HG03066 (cell line): ENCODE data around the gene DBNDD2.

Experiments
- ATAC-seq: cut with Tn5 transposase; IDR thresholded peaks from one replicate; pipeline ENCODE4 v1.9.1; 2021; ENCODE audit warnings: low read depth; ENCODE audit not compliant: unreplicated experiment

Gene DBNDD2

DNA sequence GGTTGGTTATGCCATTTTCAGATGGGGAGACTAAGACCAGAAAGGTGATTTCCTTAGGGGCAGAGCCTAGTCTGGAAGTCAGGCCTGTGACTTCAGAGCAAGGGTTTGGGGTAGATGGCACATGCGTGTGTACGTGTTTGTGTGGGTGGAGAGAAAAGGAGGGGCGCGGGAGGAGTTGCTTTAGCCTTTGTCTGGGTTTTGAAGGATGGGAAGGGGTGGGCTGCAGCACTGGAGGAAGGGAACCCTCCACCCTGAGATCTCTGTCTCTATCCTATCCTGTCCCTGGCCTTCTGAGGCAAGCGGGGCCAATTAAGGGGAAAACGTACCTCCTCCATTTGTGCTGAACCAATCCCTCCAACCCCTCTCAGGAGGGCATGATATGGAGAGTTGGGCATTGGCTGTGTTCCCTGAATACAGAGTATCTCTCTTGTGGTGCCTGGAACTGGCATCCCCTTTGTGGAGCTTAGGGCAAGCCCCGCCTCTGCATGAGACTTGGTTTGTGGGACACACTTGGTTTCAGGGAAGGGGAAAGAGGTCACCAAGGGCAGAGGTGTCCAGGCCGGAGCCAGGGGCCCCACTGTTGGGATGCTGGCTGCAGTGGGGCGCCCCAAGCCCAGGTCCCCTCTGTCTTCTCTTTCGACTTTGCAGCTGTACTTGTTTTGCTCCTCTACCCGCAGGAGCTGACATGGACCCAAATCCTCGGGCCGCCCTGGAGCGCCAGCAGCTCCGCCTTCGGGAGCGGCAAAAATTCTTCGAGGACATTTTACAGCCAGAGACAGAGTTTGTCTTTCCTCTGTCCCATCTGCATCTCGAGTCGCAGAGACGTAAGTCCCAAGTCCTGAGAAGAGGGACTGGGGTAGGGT, at the start of gene DBNDD2:
Gene DBNDD2, plus strand, starts transcription at position 507 of the 863 bp plus-strand sequence. Its CDS starts 179 bp downstream, at position 686.
- no peak for ATAC-seq

DNA sequence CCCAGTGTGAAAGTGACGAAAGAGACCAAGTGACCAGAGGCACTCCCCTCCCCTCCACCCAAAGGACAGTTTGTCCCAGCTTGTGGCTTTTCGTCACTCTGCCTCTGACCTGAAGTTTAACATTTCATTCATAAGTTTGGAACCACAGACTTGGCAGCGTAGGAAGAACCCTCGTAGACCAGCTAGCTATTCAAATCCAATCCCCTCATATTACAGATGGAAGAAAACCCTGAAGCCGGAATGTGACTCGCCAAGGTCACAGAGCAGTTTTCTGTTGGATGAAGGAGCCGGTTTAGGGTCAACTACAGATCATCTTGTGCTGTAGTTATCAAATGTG, 49.1 kb upstream of the DBNDD2 start:
- ATAC-seq: no peak

DNA sequence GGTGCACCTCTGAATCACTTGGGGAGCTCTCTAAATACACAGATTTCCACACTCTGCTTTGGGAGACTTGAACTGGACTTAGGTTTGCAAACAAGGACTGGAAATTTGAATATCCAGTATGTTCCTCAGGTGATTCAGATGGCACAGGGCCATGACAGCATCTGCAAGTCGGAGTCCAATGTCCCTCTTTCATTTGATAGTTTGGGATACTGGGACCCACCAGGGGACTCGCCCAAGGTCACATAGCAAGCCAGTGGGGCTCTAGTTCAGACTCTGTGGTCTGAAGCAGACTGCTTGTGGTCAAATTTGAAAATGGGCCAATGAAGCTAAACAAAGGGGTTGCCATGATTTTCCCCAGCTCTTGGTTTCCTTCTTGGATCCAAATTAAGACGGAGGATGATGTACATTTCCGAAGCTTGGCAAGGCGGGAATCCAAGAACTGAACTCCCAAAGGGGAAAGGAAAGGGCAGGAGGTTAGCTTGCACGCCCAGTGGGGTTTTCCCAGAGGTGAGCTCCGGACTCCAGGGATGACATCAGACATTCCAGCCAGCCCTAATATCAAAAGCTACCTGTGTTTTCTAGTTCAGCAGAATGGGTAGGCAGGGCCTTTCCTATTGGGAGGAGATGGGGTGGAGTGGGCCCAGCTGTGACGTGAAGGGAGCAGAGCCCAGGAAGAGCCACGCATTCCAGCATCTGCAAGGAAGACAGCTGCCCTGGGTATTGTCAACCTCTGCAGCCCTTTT, 48.5 kb upstream of the DBNDD2 start:
- no peak for ATAC-seq

- no peak for ATAC-seq
These were observed 46.3 kb upstream of the DBNDD2 start for GRCh38 chr20:45361793-45362192.

- ATAC-seq: peak; percentile 73
These were observed 45.1 kb upstream of the DBNDD2 start, which contains the start of gene SYS1 for GRCh38 chr20:45362804-45363610. TSS of gene SYS1 (plus strand) at chr20:45363156. CDS start at chr20:45363532, 376 bp downstream.

- no peak for ATAC-seq
These were observed 44.2 kb upstream of the DBNDD2 start for GRCh38 chr20:45363611-45364492.

DNA sequence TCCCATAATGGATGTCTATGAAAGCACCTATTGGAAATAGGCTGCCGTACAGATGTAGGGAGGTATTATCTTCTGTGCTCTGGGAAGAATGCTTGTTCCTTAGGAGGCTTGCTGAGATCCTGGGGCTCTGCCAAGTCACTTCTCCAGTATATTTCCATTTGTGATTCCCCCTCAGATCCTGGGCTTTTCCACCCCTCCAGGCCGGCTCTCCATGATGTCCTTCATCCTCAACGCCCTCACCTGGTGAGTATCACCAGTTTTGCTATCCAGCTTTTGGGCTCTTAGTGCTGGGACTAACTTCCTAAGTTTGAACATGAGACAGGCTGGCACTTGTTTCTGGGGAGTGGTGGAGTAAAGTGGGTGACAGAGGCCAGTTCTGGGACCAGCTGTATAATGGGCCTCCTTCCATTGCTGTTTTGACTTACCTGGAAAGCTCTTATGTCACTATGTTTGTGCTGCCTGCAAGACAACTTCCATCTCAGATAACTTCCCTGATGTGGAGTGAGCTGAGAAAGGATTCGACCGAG, 42.6 kb upstream of the DBNDD2 start:
- ATAC-seq: no peak

DNA sequence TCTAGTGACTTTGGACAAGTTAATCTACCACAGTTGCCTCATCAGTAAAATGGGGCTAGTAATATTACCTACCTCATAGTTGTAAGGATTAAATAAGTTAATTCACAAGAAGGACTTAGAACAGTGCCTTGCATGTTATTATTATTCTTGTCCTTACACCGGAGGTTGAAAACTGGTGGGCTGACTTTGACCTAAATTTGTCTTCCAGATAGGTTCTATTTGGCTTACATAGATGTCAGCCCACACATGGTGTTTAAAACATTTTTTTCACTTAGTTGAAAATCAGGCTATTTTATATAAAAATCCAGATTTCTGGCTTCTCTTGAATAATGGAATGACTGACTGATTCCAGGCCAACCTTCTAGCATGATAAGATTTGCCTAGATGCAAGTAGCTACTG, 41.9 kb upstream of the DBNDD2 start:
- no peak for ATAC-seq

DNA sequence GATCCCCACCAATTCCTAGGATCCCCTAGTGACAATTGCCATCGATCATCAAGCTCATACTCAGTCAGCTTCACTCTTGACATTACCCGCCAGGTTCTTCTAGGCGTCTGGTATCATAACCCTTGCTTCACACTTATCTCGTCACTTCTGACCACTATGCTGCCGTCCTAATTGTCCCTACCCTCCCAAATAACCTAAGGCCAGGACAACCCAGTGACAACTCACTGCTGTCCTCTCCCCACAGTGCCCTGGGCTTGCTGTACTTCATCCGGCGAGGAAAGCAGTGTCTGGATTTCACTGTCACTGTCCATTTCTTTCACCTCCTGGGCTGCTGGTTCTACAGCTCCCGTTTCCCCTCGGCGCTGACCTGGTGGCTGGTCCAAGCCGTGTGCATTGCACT, 41.5 kb upstream of the DBNDD2 start:
- no peak for ATAC-seq

GRCh38 chr20:45367126-45367525, 41.0 kb upstream of the DBNDD2 start:
- ATAC-seq: no peak

GRCh38 chr20:45368221-45368980, 39.7 kb upstream of the DBNDD2 start:
- ATAC-seq: peak; percentile 78

GRCh38 chr20:45370571-45371160, 37.4 kb upstream of the DBNDD2 start:
- ATAC-seq: no peak

GRCh38 chr20:45372241-45372640, 35.8 kb upstream of the DBNDD2 start:
- no peak for ATAC-seq

- ATAC-seq: no peak
These were observed 35.3 kb upstream of the DBNDD2 start for GRCh38 chr20:45372646-45373352.

DNA sequence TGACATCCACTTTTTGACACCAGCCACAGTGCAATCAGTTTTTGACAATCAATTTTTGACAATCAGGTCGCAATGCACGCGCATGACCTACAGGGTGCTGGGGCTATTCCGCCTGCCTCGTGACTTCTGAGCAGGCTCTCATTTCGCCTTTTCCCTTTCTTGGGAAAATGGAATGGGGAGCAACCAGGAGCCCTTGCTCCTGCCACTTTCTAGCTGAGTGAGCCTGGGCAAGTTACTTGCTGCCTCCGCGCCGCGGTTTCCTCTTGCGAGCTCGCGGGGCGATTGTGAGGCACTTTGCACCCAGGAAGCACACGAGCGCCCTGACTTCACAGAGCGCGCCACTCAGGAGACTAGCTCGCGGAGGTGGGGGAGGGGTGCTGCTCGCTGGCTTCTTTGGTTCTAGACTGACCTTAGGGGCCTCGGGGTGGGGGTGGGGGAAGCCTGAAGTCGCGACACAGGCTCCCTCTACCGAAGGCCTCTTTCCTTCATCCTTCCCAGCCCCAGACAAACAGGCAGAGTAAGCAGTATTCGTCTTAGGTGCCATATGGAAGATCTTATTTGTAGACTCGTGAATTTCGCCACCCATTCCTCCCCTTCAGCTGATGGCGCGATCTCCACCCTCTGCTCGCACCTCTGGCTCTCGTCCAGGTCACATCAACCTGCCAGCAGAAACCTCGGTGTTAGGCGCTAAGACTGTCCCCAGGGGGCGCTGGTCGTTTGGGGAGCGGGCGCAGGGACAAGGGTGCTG, 34.6 kb upstream of the DBNDD2 start:
- ATAC-seq: no peak

DNA sequence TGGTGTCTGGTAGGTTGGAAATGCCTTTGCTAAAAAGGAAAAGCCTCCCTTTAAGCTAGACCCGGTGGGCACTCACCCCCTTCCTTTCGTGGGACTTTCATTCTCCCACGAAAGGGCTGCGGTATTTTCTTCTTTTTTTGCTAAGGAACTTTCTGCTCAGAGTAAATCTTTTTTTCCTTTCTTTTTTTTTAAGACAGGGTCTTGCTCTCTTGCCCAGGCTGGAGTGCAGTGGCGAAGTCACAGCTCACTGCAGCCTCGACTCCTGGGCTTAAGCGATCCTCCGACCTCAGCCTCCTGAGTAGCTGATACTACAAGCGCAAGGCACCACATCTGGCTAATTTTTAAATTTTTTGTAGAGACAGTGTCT, 34.0 kb upstream of the DBNDD2 start:
- no peak for ATAC-seq

- ATAC-seq: no peak
These were observed 33.1 kb upstream of the DBNDD2 start for GRCh38 chr20:45374966-45375365.
